Activated CD4-positive, alpha-beta T cell treated with anti-CD3 and anti-CD28 coated beads for 36 hours (primary cell): Measurements from ENCODE around the gene PRMT3. TPM values are rescaled to one million over a fixed set of nuclear protein-coding genes. Genes with fewer than 3 reads are reported as not detected.
"Not testable (repeated sequence)": the region's sequence is repeated elsewhere in the genome, so short reads cannot be mapped to it uniquely, and the experiment has no call there.

Experiments
- ATAC-seq: fragments of 200-7000 bp; cut with Tn5 transposase; one replicate; pipeline ENCODE4 v1.10.0; 2021; ENCODE audit warnings: mild to moderate bottlenecking, moderate library complexity
- CTCF ChIA-PET: fragments of 350-600 bp; sonication (Branson Sonifier 250); formaldehyde crosslinking; loops from one replicate; lab custom pipeline; 2021; ENCODE audit warnings: antibody characterized with exemption; lab: Charles Lee
- POLR2A ChIA-PET: fragments of 350-600 bp; sonication (Branson Sonifier 250); formaldehyde crosslinking; loops from one replicate; lab custom pipeline; 2021; ENCODE audit warnings: antibody characterized with exemption, inconsistent platforms; lab: Charles Lee
- DNase-seq: peaks from one replicate; pipeline ENCODE4 v3.0.0-alpha.2; 2020
- H3K27ac Mint-ChIP-seq: one replicate; pipeline ENCODE4 v1.8.0; 2021; ENCODE audit warnings: mixed read lengths
- H3K27me3 Mint-ChIP-seq: one replicate; pipeline ENCODE4 v1.8.0; 2021; ENCODE audit warnings: mixed read lengths
- H3K36me3 Mint-ChIP-seq: one replicate; pipeline ENCODE4 v1.8.0; 2021; ENCODE audit warnings: low read depth, mixed read lengths
- H3K4me1 Mint-ChIP-seq: one replicate; pipeline ENCODE4 v1.8.0; 2021; ENCODE audit warnings: mixed read lengths
- H3K4me3 Mint-ChIP-seq: one replicate; pipeline ENCODE4 v1.8.0; 2021; ENCODE audit warnings: mild to moderate bottlenecking, moderate library complexity, mixed read lengths
- H3K9me3 Mint-ChIP-seq: one replicate; pipeline ENCODE4 v1.8.0; 2021; ENCODE audit warnings: low read depth, mixed read lengths
- intact Hi-C, 2 experiments: fragments of 100-400 bp; cut with DNase I in 1 of 2; cut with micrococcal nuclease in 1 of 2; formaldehyde crosslinking; loops; one replicate each; pipeline versions ENCODE4 v1.14.2 to v1.15.1; 2022 to 2024; cut with DNase I, micrococcal nuclease
- total RNA-seq, 2 experiments: library from RNA; stranded (reverse); gene quantifications; one replicate each; pipeline ENCODE4 v1.2.3, GENCODE V29; 2021

The PRMT3 gene
- total RNA-seq, 2 experiments from 2014 or later: 36.5 to 39.0 TPM

- Mint-ChIP-seq H3K36me3 (peaks cover 36% of the 10 kb centered on the region), H3K4me1 (peaks cover 62% of the 10 kb centered on the region), H3K27ac (peak overlapping the region; percentile 92), H3K27me3 (no peaks in the 10 kb centered on the region), H3K4me3 (peak overlapping the region; percentile 76), H3K9me3 (peaks cover 2% of the 10 kb centered on the region)
- POLR2A ChIA-PET: no interaction called here
- CTCF ChIA-PET: interaction anchor here (0.7 to 2.5 kb wide), 3 partner anchors 9 to 230 kb away, joined by 3 to 11 read pairs (median 4); no protein-coding TSS in a partner anchor
- DNase-seq (no peak), ATAC-seq (no peak)
- intact Hi-C loops: loop anchor here in 1 of 2 experiments (1.0 to 10.0 kb wide), 6 partner anchors 24 to 1728 kb away; partner anchors contain the start of genes NAV2, PRMT3, SPTY2D1 and ZDHHC13
Observed at GRCh38 chr11:20363149-20363499, 24.4 kb upstream of the PRMT3 start.

DNA sequence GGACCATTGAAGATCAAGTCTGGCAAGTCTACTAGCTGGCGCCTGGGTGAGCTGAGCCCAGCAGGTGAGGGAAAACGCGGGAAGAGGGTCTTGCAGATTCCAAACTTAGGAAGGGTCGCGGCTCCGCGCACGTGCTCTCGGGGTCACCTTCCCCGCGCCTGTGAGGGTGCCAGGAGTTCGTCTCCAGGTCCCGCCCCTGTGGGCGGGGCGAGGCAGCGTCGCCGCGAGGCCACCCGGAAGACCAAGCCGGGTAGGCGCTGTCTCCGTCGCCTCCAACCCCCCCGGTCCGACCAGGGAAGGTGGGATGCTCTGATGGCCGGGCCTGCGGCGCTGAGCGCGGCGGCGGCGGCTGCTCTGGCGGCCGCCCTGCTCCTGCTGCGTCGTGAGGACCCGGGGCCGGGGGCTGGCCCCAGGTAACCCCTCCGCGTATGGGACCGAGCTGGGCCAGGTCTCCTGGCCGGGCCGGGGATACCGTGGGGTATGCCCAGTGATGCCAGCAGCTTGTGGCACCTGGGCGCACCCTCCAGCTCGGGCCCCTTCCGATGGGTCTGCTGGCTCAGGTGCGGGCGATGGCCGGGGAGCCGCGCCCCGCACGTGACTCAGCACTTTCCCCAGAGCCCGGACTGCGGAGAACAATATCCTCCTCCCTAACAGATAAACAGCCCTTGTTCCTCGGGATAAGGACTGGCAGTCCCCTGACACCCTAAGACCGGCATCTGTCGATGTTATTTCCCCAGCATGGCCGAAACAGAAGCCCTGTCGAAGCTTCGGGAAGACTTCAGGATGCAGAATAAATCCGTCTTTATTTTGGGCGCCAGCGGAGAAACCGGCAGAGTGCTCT is 23.8 kb upstream of the PRMT3 start, which contains the start of gene HTATIP2:
Gene HTATIP2, plus strand, starts transcription at position 215 of the 841 bp plus-strand sequence. Its CDS starts 524 bp downstream, at position 739.
- peak; percentile 82 for DNase-seq
- intact Hi-C loops: loop anchor here in 1 of 2 experiments (1.0 to 10.0 kb wide), 6 partner anchors 24 to 1729 kb away; partner anchors contain the start of genes NAV2, PRMT3, SPTY2D1 and ZDHHC13
- Mint-ChIP-seq H3K4me1 (peaks cover 68% of the 10 kb centered on the region), H3K27ac (peak within 1 kb of the TSS; percentile 92), H3K4me3 (peak within 1 kb of the TSS; percentile 76), H3K9me3 (peaks cover 2% of the 10 kb centered on the region), H3K27me3 (no peaks in the 10 kb centered on the region), H3K36me3 (peaks cover 42% of the 10 kb centered on the region)
- ChIA-PET CTCF (interaction anchor here (0.7 to 2.5 kb wide), 4 partner anchors 8 to 231 kb away, joined by 3 to 11 read pairs (median 4); no protein-coding TSS in a partner anchor), POLR2A (interaction anchor here (0.9 kb wide), 1 partner anchor 10 kb away, joined by 3 read pairs; no protein-coding TSS in a partner anchor)
- ATAC-seq: peak; percentile 79

GRCh38 chr11:20364341-20364792 is 23.1 kb upstream of the PRMT3 start:
- Mint-ChIP-seq H3K36me3 (peaks cover 47% of the 10 kb centered on the region), H3K27me3 (no peaks in the 10 kb centered on the region), H3K4me1 (peaks cover 73% of the 10 kb centered on the region), H3K27ac (peak overlapping the region; percentile 89), H3K9me3 (peaks cover 2% of the 10 kb centered on the region), H3K4me3 (peak overlapping the region; percentile 76)
- ChIA-PET POLR2A (interaction anchor here (0.9 kb wide), 1 partner anchor 10 kb away, joined by 3 read pairs; no protein-coding TSS in a partner anchor), CTCF (interaction anchor here (0.6 to 2.5 kb wide), 3 partner anchors 9 to 96 kb away, joined by 3 to 11 read pairs (median 3); no protein-coding TSS in a partner anchor)
- DNase-seq (no peak), ATAC-seq (no peak)
- intact Hi-C loops: loop anchor here in 1 of 2 experiments (5.0 to 10.0 kb wide), 5 partner anchors 390 to 1730 kb away; partner anchors contain the start of genes NAV2, SPTY2D1 and ZDHHC13

GRCh38 chr11:20365465-20365864 is 22.1 kb upstream of the PRMT3 start:
- H3K9me3 Mint-ChIP-seq, POLR2A ChIA-PET, DNase-seq, ATAC-seq, H3K27me3 Mint-ChIP-seq: not testable (repeated sequence)
- CTCF ChIA-PET: interaction anchor here (0.6 to 4.2 kb wide), 3 partner anchors 11 to 148 kb away, joined by 3 to 24 read pairs (median 4); no protein-coding TSS in a partner anchor
- Mint-ChIP-seq H3K4me3 (peak overlapping the region; percentile 76), H3K27ac (peak overlapping the region; percentile 19), H3K36me3 (peaks cover 57% of the 10 kb centered on the region), H3K4me1 (peaks cover 69% of the 10 kb centered on the region)
- intact Hi-C loops: loop anchor here in 1 of 2 experiments (10.0 kb wide), 3 partner anchors 391 to 1731 kb away; partner anchors contain the start of gene SPTY2D1

DNA sequence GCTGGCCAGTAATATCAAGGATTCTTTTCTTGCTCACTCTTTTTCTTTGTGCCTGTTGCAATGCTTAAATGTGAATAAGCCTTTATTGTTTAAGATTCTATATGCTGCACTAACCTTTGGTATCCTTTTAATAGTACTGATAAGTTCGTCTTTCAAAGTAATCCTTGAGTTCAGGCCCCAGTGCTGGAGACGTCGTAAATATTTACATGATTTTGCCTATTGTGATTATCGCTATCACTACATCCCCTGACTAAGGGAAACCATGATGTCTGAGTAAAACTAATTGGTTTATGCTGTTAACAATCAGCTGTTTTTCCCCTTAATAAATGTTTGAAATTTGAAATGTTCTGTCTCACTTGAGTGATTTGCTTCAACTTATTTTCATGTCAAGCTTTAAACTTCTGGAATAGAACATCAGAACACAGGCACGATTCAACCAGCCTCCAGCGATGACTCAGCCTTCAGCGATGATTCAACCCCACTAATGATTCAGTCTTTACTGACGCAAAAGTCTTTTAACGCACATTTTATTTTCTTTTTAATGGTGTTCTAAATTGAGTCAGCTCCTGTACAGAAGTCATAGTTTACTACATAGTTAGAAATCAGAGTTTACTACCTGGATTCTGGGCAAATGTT is 20.1 kb upstream of the PRMT3 start:
- H3K27ac Mint-ChIP-seq: peak overlapping the region; percentile 91
- no peaks in the 10 kb centered on the region for H3K9me3 Mint-ChIP-seq
- ATAC-seq (peak; percentile 79), DNase-seq (peak; percentile 86)
- intact Hi-C loops: loop anchor here (1.0 to 10.0 kb wide), 4 partner anchors 20 to 1733 kb away; partner anchors contain the start of genes PRMT3 (in 2 of the 2) and SPTY2D1 (in 1 of the 2)
- ChIA-PET POLR2A (interaction anchor here (0.7 kb wide), 1 partner anchor 91 kb away, joined by 3 read pairs; no protein-coding TSS in a partner anchor), CTCF (interaction anchor here (0.6 to 4.2 kb wide), 4 partner anchors 9 to 1636 kb away, joined by 3 to 24 read pairs (median 7); no protein-coding TSS in a partner anchor)
- peaks cover 57% of the 10 kb centered on the region for H3K4me1 Mint-ChIP-seq
- peak overlapping the region; percentile 47 for H3K4me3 Mint-ChIP-seq
- H3K27me3 Mint-ChIP-seq: no peaks in the 10 kb centered on the region
- H3K36me3 Mint-ChIP-seq: peaks cover 66% of the 10 kb centered on the region

DNA sequence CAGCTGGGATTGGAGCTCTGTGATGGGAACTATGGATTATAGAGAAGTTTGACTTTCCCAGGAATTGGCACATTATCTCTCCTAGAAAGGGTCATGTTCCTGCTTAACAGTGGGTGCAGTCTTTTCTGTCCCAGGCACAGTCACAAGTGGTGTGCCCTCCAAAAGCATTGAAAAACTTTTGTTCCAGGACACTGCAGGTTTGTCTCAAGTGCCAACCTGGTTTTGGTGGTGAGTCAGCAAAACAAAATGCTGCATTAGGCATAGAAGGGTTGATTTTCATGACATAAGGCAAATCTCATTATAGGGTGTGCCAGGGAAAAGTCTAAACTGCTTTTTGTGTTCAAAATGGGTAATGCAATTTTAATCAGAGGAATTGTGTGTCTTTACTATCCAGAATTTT is 19.1 kb upstream of the PRMT3 start:
- Mint-ChIP-seq H3K27me3 (no peaks in the 10 kb centered on the region), H3K4me1 (peaks cover 48% of the 10 kb centered on the region), H3K27ac (peak overlapping the region; percentile 84), H3K4me3 (peak overlapping the region; percentile 21), H3K9me3 (no peaks in the 10 kb centered on the region), H3K36me3 (peaks cover 72% of the 10 kb centered on the region)
- ChIA-PET CTCF (interaction anchor here (0.7 to 4.2 kb wide), 3 partner anchors 14 to 17 kb away, joined by 3 to 24 read pairs (median 4); no protein-coding TSS in a partner anchor), POLR2A (no interaction called here)
- ATAC-seq (no peak), DNase-seq (no peak)
- intact Hi-C loops: loop anchor here in 1 of 2 experiments (10.0 kb wide), 3 partner anchors 394 to 1734 kb away; partner anchors contain the start of gene SPTY2D1

- Mint-ChIP-seq H3K9me3 (no peaks in the 10 kb centered on the region), H3K27ac (no peak overlapping the region), H3K27me3 (no peaks in the 10 kb centered on the region), H3K36me3 (peaks cover 77% of the 10 kb centered on the region), H3K4me3 (no peak overlapping the region), H3K4me1 (peaks cover 53% of the 10 kb centered on the region)
- CTCF ChIA-PET: interaction anchor here (0.6 kb wide), 1 partner anchor 16 kb away, joined by 3 read pairs; no protein-coding TSS in a partner anchor
- DNase-seq (no peak), ATAC-seq (no peak)
- POLR2A ChIA-PET: no interaction called here
- intact Hi-C loops: loop anchor here in 1 of 2 experiments (10.0 kb wide), 3 partner anchors 395 to 1735 kb away; partner anchors contain the start of gene SPTY2D1
Observed at GRCh38 chr11:20369826-20370225, 17.7 kb upstream of the PRMT3 start.

DNA sequence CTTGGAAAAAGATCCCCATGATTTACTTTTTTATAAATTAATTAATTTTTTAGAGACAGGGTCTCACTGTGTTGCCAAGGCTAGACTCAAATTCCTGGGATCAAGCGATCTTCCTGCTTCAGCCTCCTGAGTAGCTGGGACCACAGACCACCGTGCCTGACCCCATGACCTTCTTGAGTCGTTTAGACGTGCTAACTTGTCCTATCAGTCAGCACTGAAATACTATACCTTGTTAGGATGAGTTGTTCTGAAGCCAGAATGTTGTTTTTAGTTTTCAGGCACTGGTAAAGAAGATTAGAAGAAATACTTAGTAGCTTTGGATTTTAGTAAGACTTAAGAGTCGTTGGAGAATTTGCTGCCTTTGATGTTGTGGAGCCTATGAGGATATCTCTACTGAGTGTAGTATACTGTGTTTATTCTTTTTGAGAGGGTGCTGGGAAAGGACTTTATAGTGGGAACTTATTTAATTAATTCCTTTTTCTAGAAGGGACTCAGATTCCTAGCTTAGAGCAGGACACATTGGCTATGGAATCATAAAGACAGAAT is 15.4 kb upstream of the PRMT3 start:
- POLR2A ChIA-PET: no interaction called here
- intact Hi-C loops: no loop called here

GRCh38 chr11:20373147-20373546 is 14.4 kb upstream of the PRMT3 start:
- H3K4me1 Mint-ChIP-seq: peaks cover 26% of the 10 kb centered on the region
- intact Hi-C loops: no loop called here
- ChIA-PET POLR2A (no interaction called here), CTCF (interaction anchor here (1.3 to 1.6 kb wide), 3 partner anchors 12 to 18 kb away, joined by 3 to 9 read pairs (median 4); no protein-coding TSS in a partner anchor)
- H3K4me3 Mint-ChIP-seq: no peak overlapping the region
- ATAC-seq: no peak
- no peak overlapping the region for H3K27ac Mint-ChIP-seq
- H3K36me3 Mint-ChIP-seq: peaks cover 70% of the 10 kb centered on the region
- DNase-seq: no peak
- H3K9me3 Mint-ChIP-seq: no peaks in the 10 kb centered on the region
- no peaks in the 10 kb centered on the region for H3K27me3 Mint-ChIP-seq

More for the DNA sequence above, 15.4 kb upstream of the PRMT3 start:
- Mint-ChIP-seq H3K27me3 (no peaks in the 10 kb centered on the region), H3K4me3 (no peak overlapping the region), H3K36me3 (peaks cover 71% of the 10 kb centered on the region), H3K9me3 (no peaks in the 10 kb centered on the region), H3K27ac (no peak overlapping the region), H3K4me1 (peaks cover 34% of the 10 kb centered on the region)
- CTCF ChIA-PET: interaction anchor here (1.3 to 1.6 kb wide), 3 partner anchors 13 to 17 kb away, joined by 3 to 9 read pairs (median 4); no protein-coding TSS in a partner anchor
- ATAC-seq (no peak), DNase-seq (no peak)

DNA sequence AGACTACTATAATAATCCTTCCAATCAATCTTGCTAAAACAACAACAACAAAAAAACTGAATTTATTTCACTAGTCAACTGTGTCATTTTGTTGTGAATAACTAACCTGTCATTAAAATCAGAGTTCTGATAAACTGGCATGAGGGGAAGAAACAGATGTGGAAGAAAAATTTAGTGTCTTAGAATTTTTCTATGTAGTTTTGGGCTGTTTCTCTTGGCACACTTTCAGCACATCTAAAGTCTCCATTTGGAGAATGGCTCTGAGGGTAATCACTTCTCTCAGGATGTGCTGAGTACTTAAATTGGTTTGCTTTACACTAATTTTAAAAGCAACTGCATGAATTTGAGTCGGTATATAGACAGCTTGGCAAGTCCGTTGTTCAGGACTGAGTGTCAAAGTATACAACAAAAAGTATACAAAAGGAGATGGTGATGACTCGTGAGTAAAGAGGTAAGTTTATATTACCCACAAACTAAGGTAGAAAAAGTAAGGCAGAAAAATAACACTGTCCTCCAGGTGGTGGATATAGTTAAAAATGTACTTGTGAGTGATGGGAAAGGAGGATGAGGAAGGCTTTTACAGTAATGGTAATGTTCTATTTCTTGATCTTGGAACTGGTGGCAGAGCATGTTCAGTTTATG is 13.8 kb upstream of the PRMT3 start:
- Mint-ChIP-seq H3K36me3 (peaks cover 64% of the 10 kb centered on the region), H3K27ac (peak overlapping the region; percentile 65), H3K9me3 (no peaks in the 10 kb centered on the region), H3K4me1 (peaks cover 20% of the 10 kb centered on the region), H3K4me3 (no peak overlapping the region), H3K27me3 (no peaks in the 10 kb centered on the region)
- ChIA-PET POLR2A (no interaction called here), CTCF (interaction anchor here (1.3 to 1.4 kb wide), 2 partner anchors 11 to 18 kb away, joined by 3 to 4 read pairs; no protein-coding TSS in a partner anchor)
- DNase-seq (no peak), ATAC-seq (no peak)
- intact Hi-C loops: no loop called here
